BE2C (cell line): ENCODE results near the gene EN2.

Experiments
- DNase-seq: peaks from one replicate; pipeline ENCODE4 v3.0.0-alpha.2; 2020
- H3K27me3 ChIP-seq: fragments of 250-450 bp; sonication (Bioruptor Pico); 2 replicates; pipeline ENCODE4 v1.5.1; 2020; ENCODE audit warnings: mild to moderate bottlenecking
- H3K36me3 ChIP-seq: fragments of 250-450 bp; sonication (Bioruptor Pico); 2 replicates; pipeline ENCODE4 v1.5.1; 2020; ENCODE audit warnings: mild to moderate bottlenecking
- H3K4me1 ChIP-seq: fragments of 250-450 bp; sonication (Bioruptor Pico); 2 replicates; pipeline ENCODE4 v1.5.1; 2020
- H3K4me3 ChIP-seq: 2 replicates; pipeline ENCODE4 v1.5.1; 2011; ENCODE audit warnings: low read depth, low read length
- H3K9me3 ChIP-seq: fragments of 250-450 bp; sonication (Bioruptor Pico); 2 replicates; pipeline ENCODE4 v1.5.1; 2020
- CTCF ChIP-seq: IDR thresholded peaks from 2 replicates; pipeline ENCODE4 v1.5.1; 2012; ENCODE audit warnings: mild to moderate bottlenecking, low read depth, low read length

The EN2 gene

GRCh38 chr7:155508376-155509358 lies 50.7 kb downstream of the EN2 start:
- Histone ChIP-seq H3K36me3 (no peaks in the 10 kb centered on the region), H3K4me3 (no peak overlapping the region), H3K4me1 (no peaks in the 10 kb centered on the region), H3K27me3 (peaks cover 100% of the 10 kb centered on the region), H3K9me3 (no peaks in the 10 kb centered on the region)
- DNase-seq, result no peak
- TF ChIP-seq CTCF, result no peak

- H3K4me3 ChIP-seq, result no peak overlapping the region
Measured at GRCh38 chr7:155509359-155509724, 51.4 kb downstream of the EN2 start.

GRCh38 chr7:155509725-155510551 lies 52.0 kb downstream of the EN2 start:
- H3K9me3 ChIP-seq, result no peaks in the 10 kb centered on the region
- H3K4me1 ChIP-seq, result no peaks in the 10 kb centered on the region
- DNase-seq, result no peak
- peaks cover 100% of the 10 kb centered on the region for H3K27me3 ChIP-seq
- H3K36me3 ChIP-seq, result no peaks in the 10 kb centered on the region
- H3K4me3 ChIP-seq, result no peak overlapping the region
- no peak for TF ChIP-seq CTCF

More at GRCh38 chr7:155509359-155509724, 51.4 kb downstream of the EN2 start:
- no peaks in the 10 kb centered on the region for H3K4me1 ChIP-seq
- H3K9me3 ChIP-seq, result no peaks in the 10 kb centered on the region
- no peak for TF ChIP-seq CTCF
- no peak for DNase-seq
- peaks cover 100% of the 10 kb centered on the region for H3K27me3 ChIP-seq
- no peaks in the 10 kb centered on the region for H3K36me3 ChIP-seq

GRCh38 chr7:155510975-155511701 lies 53.2 kb downstream of the EN2 start:
- H3K4me1 ChIP-seq, result no peaks in the 10 kb centered on the region
- no peak overlapping the region for H3K4me3 ChIP-seq
- no peak for DNase-seq
- H3K9me3 ChIP-seq, result no peaks in the 10 kb centered on the region
- H3K36me3 ChIP-seq, result no peaks in the 10 kb centered on the region
- no peak for TF ChIP-seq CTCF
- H3K27me3 ChIP-seq, result peaks cover 100% of the 10 kb centered on the region

- H3K4me1 ChIP-seq, result no peaks in the 10 kb centered on the region
- peaks cover 100% of the 10 kb centered on the region for H3K27me3 ChIP-seq
- H3K36me3 ChIP-seq, result no peaks in the 10 kb centered on the region
- DNase-seq, result no peak
- H3K9me3 ChIP-seq, result no peaks in the 10 kb centered on the region
- no peak overlapping the region for H3K4me3 ChIP-seq
- no peak for TF ChIP-seq CTCF
Measured at GRCh38 chr7:155511702-155511996, 53.7 kb downstream of the EN2 start.
